ENCODE results near the gene TSPY4. TPM values are rescaled to one million over a fixed set of nuclear protein-coding genes. Genes with fewer than 3 reads are reported as not detected.
"Not testable (repeated sequence)": the region's sequence is repeated elsewhere in the genome, so short reads cannot be mapped to it uniquely, and the experiment has no call there.

Gene TSPY4
- not detected in 2 replicates for total RNA-seq

GRCh38 chrY:9337164-9337563 is at the start of gene TSPY4:
TSS of gene TSPY4 (plus strand) at chrY:9337464. CDS start at chrY:9337510, 46 bp downstream.
- not testable (repeated sequence) for H2AFZ ChIP-seq (ENCODE audit: low read length); H3K4me1 ChIP-seq (ENCODE audit: insufficient read depth, low read length); H3K36me3 ChIP-seq (ENCODE audit: insufficient read depth, low read length); H3K27ac ChIP-seq (ENCODE audit: low read depth, low read length); H3K4me2 ChIP-seq (ENCODE audit: insufficient read depth, low read length); H3K79me2 ChIP-seq (ENCODE audit: insufficient read depth, low read length); H3K27me3 ChIP-seq (ENCODE audit: insufficient read depth, low read length); H3K4me3 ChIP-seq (ENCODE audit: insufficient read depth, low read length); H3K9me3 ChIP-seq (ENCODE audit: low read depth, low read length); H4K20me1 ChIP-seq (ENCODE audit: insufficient read depth, low read length); DNase-seq (ENCODE audit: insufficient read length, low spot score, missing footprints)

GRCh38 chrY:9320996-9321395 is 16.3 kb upstream of the TSPY4 start:
- no peaks in the 10 kb centered on the region for H3K79me2 ChIP-seq (ENCODE audit: insufficient read depth, low read length)
- DNase-seq (ENCODE audit: insufficient read length, low spot score, missing footprints): no peak
- no peak overlapping the region for H3K4me2 ChIP-seq (ENCODE audit: insufficient read depth, low read length)
- no peak overlapping the region for H3K27ac ChIP-seq (ENCODE audit: low read depth, low read length)
- H3K4me1 ChIP-seq (ENCODE audit: insufficient read depth, low read length): no peaks in the 10 kb centered on the region
- no peaks in the 10 kb centered on the region for H4K20me1 ChIP-seq (ENCODE audit: insufficient read depth, low read length)
- H2AFZ ChIP-seq (ENCODE audit: low read length): no peak overlapping the region
- no peaks in the 10 kb centered on the region for H3K27me3 ChIP-seq (ENCODE audit: insufficient read depth, low read length)
- H3K36me3 ChIP-seq (ENCODE audit: insufficient read depth, low read length): no peaks in the 10 kb centered on the region
- no peak for TF ChIP-seq CTCF (IDR thresholded peaks at IDR 0.05; ENCODE audit: extremely low read depth, low read depth, low read length)
- H3K9me3 ChIP-seq (ENCODE audit: low read depth, low read length): no peaks in the 10 kb centered on the region
- no peak overlapping the region for H3K4me3 ChIP-seq (ENCODE audit: insufficient read depth, low read length)

- not testable (repeated sequence) for H3K27me3 ChIP-seq (ENCODE audit: insufficient read depth, low read length); H3K4me3 ChIP-seq (ENCODE audit: insufficient read depth, low read length); DNase-seq (ENCODE audit: insufficient read length, low spot score, missing footprints); H3K4me2 ChIP-seq (ENCODE audit: insufficient read depth, low read length); H2AFZ ChIP-seq (ENCODE audit: low read length); H3K9me3 ChIP-seq (ENCODE audit: low read depth, low read length); H3K27ac ChIP-seq (ENCODE audit: low read depth, low read length); H3K79me2 ChIP-seq (ENCODE audit: insufficient read depth, low read length); H4K20me1 ChIP-seq (ENCODE audit: insufficient read depth, low read length); H3K36me3 ChIP-seq (ENCODE audit: insufficient read depth, low read length); H3K4me1 ChIP-seq (ENCODE audit: insufficient read depth, low read length)
Observed at GRCh38 chrY:9357497-9357896, 20.2 kb downstream of the TSPY4 start, which contains the start of gene TSPY8. TSS of gene TSPY8 (plus strand) at chrY:9357797. CDS start at chrY:9357843, 46 bp downstream.

Small RNA genes within 50 kb of the gene (small RNA-seq; reads per million reads assigned to genes)
- gene AC006158.1: not detected

Other genes with a start within 250 kb of the TSPY4 start
- not detected in 2 replicates for gene TSPY8, start 20.3 kb downstream of the TSPY4 start, total RNA-seq
- not detected in 2 replicates for gene TSPY3, start 61.0 kb downstream of the TSPY4 start, total RNA-seq
- gene TSPY1, start 129.5 kb downstream of the TSPY4 start, total RNA-seq: not detected in 2 replicates
- gene TSPY9, start 149.8 kb downstream of the TSPY4 start, total RNA-seq: not detected in 2 replicates
- not detected in 2 replicates for gene TSPY10, start 190.4 kb downstream of the TSPY4 start, total RNA-seq

All from osteoblast (primary cell).